Measurements from ENCODE around the gene NUDT21. TPM values are rescaled to one million over a fixed set of nuclear protein-coding genes. Genes with fewer than 3 reads are reported as not detected.

The NUDT21 gene
- total RNA-seq, 2 donors from 2014 or later = 46.4 to 47.2 TPM

DNA sequence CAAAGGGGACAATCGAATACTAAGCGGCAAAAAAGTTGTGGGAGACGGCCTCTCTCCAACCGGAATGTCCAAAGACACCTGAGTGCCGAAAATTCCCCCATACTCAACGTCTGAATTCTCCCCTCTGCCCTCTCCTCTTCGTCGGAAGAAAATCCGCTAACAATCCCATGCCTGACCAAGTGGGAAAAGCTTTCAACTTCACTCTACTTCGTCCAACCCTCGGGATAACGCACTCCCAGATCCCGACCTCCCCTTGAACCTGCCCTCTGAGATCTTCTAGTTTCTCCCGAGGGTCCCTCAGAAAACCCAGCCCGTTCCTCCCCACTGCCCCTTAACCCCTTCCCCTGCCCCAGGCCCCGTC is 26.7 kb downstream of the NUDT21 start:
- Histone ChIP-seq H3K27ac (peak overlapping the region; percentile 82 to 85), H3K4me3 (peak overlapping the region; percentile 79 to 87), H3K4me1 (replicated peaks) (peaks cover 2% of the 10 kb centered on the region), H3K27me3 (replicated peaks; ENCODE audit: insufficient read depth) (no peaks in the 10 kb centered on the region), H3K36me3 (no peaks in the 10 kb centered on the region), H3K9me3 (no peaks in the 10 kb centered on the region)
- TF ChIP-seq POLR2A (IDR thresholded peaks at IDR 0.05) = no peak
- TF ChIP-seq, protein P1, sequence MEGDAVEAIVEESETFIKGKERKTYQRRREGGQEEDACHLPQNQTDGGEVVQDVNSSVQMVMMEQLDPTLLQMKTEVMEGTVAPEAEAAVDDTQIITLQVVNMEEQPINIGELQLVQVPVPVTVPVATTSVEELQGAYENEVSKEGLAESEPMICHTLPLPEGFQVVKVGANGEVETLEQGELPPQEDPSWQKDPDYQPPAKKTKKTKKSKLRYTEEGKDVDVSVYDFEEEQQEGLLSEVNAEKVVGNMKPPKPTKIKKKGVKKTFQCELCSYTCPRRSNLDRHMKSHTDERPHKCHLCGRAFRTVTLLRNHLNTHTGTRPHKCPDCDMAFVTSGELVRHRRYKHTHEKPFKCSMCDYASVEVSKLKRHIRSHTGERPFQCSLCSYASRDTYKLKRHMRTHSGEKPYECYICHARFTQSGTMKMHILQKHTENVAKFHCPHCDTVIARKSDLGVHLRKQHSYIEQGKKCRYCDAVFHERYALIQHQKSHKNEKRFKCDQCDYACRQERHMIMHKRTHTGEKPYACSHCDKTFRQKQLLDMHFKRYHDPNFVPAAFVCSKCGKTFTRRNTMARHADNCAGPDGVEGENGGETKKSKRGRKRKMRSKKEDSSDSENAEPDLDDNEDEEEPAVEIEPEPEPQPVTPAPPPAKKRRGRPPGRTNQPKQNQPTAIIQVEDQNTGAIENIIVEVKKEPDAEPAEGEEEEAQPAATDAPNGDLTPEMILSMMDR (IDR thresholded peaks at IDR 0.05) = no peak
- no peak for TF ChIP-seq POLR2AphosphoS5 (IDR thresholded peaks at IDR 0.05)
- intact Hi-C loops (cut with DNase I) = no loop called here
- WGBS = 2% methylated on average over 16 of the region's 16 CpGs
- no peak for DNase-seq (ENCODE audit: low spot score)

DNA sequence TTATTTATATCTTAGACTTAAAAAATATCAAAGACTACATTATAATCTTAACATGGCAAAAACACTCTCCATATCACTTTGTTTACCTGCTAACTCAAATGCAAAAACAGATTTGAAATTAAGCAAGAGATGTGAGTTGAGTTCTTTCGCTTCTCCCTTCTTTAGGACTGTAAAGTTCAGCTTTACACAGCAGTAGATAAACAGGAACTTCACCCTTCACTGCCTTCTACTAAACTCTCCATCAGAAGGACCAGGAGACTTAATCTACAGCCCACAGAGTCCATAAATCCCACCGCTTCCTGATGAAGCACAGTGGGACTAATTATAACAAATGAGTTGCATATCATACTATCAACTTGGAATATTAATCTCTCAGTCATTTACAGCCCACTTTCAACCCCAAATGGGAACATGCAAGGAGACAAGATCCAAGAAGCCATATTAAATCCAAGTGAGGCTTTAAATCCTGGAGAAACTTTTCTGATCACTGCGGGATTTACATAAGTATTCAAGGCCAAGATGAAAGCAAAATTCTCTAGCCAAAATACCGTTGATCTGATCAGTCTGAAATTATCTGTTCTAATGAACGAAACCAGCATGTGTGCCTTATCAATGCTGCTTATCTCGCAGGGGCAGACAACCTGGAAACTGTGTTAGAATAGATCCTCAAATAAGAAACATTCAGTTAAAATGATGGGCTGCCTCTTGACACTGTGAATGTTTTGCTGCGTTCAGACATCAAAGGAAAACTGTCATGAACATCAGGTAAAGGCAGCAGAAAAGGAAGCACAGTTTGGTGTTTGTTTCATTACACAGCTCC is 27.3 kb downstream of the NUDT21 start:
- Histone ChIP-seq H3K4me1 (replicated peaks) (peaks cover 2% of the 10 kb centered on the region), H3K36me3 (no peaks in the 10 kb centered on the region), H3K27me3 (replicated peaks; ENCODE audit: insufficient read depth) (no peaks in the 10 kb centered on the region), H3K27ac (peak overlapping the region; percentile 82 to 85), H3K4me3 (peak overlapping the region; percentile 79 to 87), H3K9me3 (no peaks in the 10 kb centered on the region)
- WGBS = 23% methylated on average over 7 of the region's 7 CpGs
- intact Hi-C loops (cut with DNase I) = no loop called here
- no peak for TF ChIP-seq POLR2A (IDR thresholded peaks at IDR 0.05)
- TF ChIP-seq POLR2AphosphoS5 (IDR thresholded peaks at IDR 0.05) = no peak
- TF ChIP-seq, protein P1 (IDR thresholded peaks at IDR 0.05) = no peak
- no peak for DNase-seq (ENCODE audit: low spot score)

DNA sequence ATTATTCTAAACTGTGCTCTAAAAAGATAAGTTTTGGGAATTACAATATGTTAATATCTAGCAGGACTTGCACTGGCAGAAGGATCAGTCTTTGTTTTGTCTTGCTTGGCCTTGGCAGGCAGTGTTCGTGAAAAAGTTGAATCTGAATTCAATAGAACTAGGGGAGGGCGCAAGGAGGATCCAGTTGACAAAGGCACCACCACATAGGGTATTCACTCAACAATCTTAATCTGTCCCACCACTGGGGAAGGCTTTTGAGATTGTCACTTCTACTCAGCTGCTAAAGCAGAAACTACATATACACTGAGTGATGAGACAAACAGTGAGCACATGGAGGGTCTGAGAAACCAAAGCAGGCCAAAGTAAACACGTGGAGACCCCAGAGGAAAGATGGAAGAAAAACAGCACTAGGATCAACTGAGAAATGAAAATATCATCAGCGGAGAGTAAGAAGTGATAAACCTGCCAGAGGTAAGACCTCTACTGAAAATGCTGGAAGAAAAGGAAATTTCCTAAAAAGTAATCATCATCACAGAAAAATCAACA is 28.2 kb downstream of the NUDT21 start:
- TF ChIP-seq, protein P1 (IDR thresholded peaks at IDR 0.05) = no peak
- TF ChIP-seq POLR2AphosphoS5 (IDR thresholded peaks at IDR 0.05) (no peak), POLR2A (IDR thresholded peaks at IDR 0.05) (no peak)
- WGBS = 56% methylated on average over 4 of the region's 4 CpGs
- H3K4me1 ChIP-seq (replicated peaks) = peaks cover 2% of the 10 kb centered on the region

DNA sequence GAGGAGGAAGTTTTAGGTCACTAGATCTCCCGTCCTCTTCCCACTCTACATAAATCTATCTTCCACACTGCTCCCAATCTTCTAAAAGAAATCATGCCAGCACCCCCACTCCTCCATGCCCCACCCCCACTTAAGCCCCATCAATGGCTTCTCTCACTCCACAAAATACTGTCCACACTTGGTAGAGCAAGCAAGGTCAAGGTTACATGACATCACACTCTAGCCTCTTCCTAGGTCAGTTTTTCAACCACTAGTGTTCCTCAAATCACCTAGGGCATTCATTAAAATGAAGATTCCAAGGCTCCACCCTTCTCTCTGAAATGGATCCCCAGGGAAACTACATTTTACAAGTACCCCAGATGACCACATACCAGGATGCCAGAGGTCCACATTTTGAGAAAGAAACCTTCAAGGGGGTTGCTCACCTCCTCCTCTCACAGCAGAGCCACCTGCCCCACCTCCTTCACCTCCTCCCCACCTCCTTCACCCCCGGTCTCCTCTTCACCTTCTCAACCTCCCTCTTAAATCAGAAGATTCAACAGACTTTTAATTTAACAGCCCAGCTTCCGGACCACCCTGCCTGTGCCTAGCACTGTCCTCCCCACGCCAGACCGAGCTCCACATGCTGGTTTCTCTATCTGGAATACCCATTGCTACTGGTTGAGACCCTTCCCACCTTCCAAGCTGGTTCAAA is 29.0 kb downstream of the NUDT21 start:
- WGBS = 87% methylated on average over 5 of the region's 5 CpGs
- H3K4me1 ChIP-seq (replicated peaks) = peaks cover 2% of the 10 kb centered on the region
- no peak overlapping the region for H3K4me3 ChIP-seq
- no peaks in the 10 kb centered on the region for H3K9me3 ChIP-seq
- H3K27ac ChIP-seq = no peak overlapping the region
- TF ChIP-seq POLR2A (IDR thresholded peaks at IDR 0.05) (no peak), POLR2AphosphoS5 (IDR thresholded peaks at IDR 0.05) (no peak)
- TF ChIP-seq, protein P1 (IDR thresholded peaks at IDR 0.05) = no peak
- H3K36me3 ChIP-seq = no peaks in the 10 kb centered on the region
- H3K27me3 ChIP-seq (replicated peaks; ENCODE audit: insufficient read depth) = no peaks in the 10 kb centered on the region
- intact Hi-C loops (cut with DNase I) = no loop called here
- DNase-seq (ENCODE audit: low spot score) = no peak

More for the DNA sequence above, 28.2 kb downstream of the NUDT21 start:
- intact Hi-C loops (cut with DNase I) = no loop called here
- H3K4me3 ChIP-seq = no peak overlapping the region
- no peak overlapping the region for H3K27ac ChIP-seq
- H3K9me3 ChIP-seq = no peaks in the 10 kb centered on the region
- no peaks in the 10 kb centered on the region for H3K27me3 ChIP-seq (replicated peaks; ENCODE audit: insufficient read depth)
- DNase-seq (ENCODE audit: low spot score) = no peak
- H3K36me3 ChIP-seq = no peaks in the 10 kb centered on the region
